Natural killer cell treated with Interleukin-12 subunit alpha and Interleukin-12 subunit beta and Interleukin-15 and Interleukin-18, amount 100 ng/mL, for 72 hours (primary cell): Measurements from ENCODE around the gene STAU1. TPM values are rescaled to one million over a fixed set of nuclear protein-coding genes. Genes with fewer than 3 reads are reported as not detected.
"Not testable (repeated sequence)": the region's sequence is repeated elsewhere in the genome, so short reads cannot be mapped to it uniquely, and the experiment has no call there.

Source experiments
- ATAC-seq, 2 donors: fragments of 150-1000 bp; cut with Tn5 transposase in 1 of 2; sonication (Bioruptor Pico), chemical (Tn5 transposase) in 1 of 2; 2 replicates each; pipeline ENCODE4 v1.10.0; 2021
- DNase-seq: peaks from one replicate; pipeline ENCODE4 v3.0.0; 2022; ENCODE audit warnings: low spot score
- H3K27ac Mint-ChIP-seq, 2 donors: 1 replicate in 1 of 2; 2 replicates in 1 of 2; pipeline ENCODE4 v1.8.0; 2022; ENCODE audit warnings: mixed read lengths in 2 of 2, mild to moderate bottlenecking in 1 of 2, moderate library complexity in 1 of 2
- H3K27me3 Mint-ChIP-seq, 2 donors: 1 replicate in 1 of 2; 2 replicates in 1 of 2; pipeline ENCODE4 v1.8.0; 2022; ENCODE audit warnings: mixed read lengths in 2 of 2
- H3K36me3 Mint-ChIP-seq: one replicate; pipeline ENCODE4 v1.8.0; 2022; ENCODE audit warnings: mixed read lengths
- H3K4me1 Mint-ChIP-seq, 2 donors: 1 replicate in 1 of 2; 2 replicates in 1 of 2; pipeline ENCODE4 v1.8.0; 2022; ENCODE audit warnings: low read depth in 2 of 2, mixed read lengths in 2 of 2, mild to moderate bottlenecking in 1 of 2
- H3K4me3 Mint-ChIP-seq: one replicate; pipeline ENCODE4 v1.8.0; 2022; ENCODE audit warnings: mixed read lengths
- H3K9me3 Mint-ChIP-seq: 2 replicates; pipeline ENCODE4 v1.8.0; 2022; ENCODE audit warnings: mixed read lengths
- total RNA-seq, 2 donors: library from RNA; stranded (reverse); gene quantifications; one replicate each; pipeline ENCODE4 v1.2.3, GENCODE V29; 2022

Gene STAU1
- total RNA-seq, 2 donors from 2014 or later: 77.7 to 86.4 TPM

- ATAC-seq (no peak), DNase-seq (no peak)
- Mint-ChIP-seq H3K4me1 (peaks cover 35 to 60% of the 10 kb centered on the region in 2 donors), H3K9me3 (no peaks in the 10 kb centered on the region), H3K27me3 (peaks cover 0 to 2% of the 10 kb centered on the region in 2 donors), H3K4me3 (peak overlapping the region; percentile 32), H3K36me3 (peaks cover 7% of the 10 kb centered on the region), H3K27ac (peak overlapping the region; percentile 58 to 82)
Observed at GRCh38 chr20:49185071-49185761, 2.9 kb downstream of the STAU1 start.

DNA sequence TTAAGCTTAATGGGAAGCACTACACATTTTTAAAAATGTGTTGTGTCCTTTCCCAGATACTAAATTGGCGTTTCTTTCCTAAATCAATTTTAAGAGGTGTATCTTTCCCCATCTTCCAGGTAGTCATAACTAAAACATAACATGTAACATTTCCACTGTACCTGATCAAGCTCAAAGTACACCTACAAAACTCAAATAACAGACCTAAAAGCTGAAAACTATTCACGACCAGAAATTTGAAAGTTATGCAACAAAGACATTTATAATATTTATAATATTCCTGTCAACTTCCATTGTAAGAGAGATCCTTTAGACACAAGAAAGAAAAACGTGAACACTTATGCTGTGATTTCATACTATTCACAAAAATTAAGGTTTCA lies 3.5 kb downstream of the STAU1 start:
- no peak overlapping the region for H3K4me3 Mint-ChIP-seq

DNA sequence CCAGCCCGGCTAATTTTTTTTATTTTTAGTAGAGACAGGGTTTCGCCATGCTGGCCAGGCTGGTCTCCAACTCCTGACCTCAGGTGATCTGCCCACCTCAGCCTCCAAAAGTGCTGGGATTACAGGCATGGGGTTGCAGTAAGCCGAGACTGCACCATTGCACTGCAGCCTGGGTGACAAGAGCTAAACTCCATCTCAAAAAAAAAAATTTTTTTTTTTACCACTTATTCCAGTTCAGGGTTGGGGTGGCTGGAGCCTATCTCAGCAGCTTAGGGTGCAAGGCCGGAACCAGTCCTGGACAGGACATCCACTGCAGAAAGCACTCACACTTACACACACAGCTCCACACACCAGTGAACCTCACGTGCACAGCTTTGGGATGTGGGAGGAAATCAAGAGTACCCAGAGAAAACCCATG lies 4.0 kb downstream of the STAU1 start:
- ATAC-seq, H3K4me3 Mint-ChIP-seq, H3K27ac Mint-ChIP-seq, H3K27me3 Mint-ChIP-seq, DNase-seq, H3K9me3 Mint-ChIP-seq, H3K36me3 Mint-ChIP-seq: not testable (repeated sequence)
- peaks cover 41 to 64% of the 10 kb centered on the region in 2 donors for H3K4me1 Mint-ChIP-seq

More for the DNA sequence above, 3.5 kb downstream of the STAU1 start:
- Mint-ChIP-seq H3K36me3 (peaks cover 7% of the 10 kb centered on the region), H3K27ac (peak overlapping the region; percentile 58 to 82), H3K4me1 (peaks cover 37 to 61% of the 10 kb centered on the region in 2 donors), H3K27me3 (peaks cover 0 to under 1% of the 10 kb centered on the region in 2 donors), H3K9me3 (no peaks in the 10 kb centered on the region)
- DNase-seq: no peak
- no peak for ATAC-seq

DNA sequence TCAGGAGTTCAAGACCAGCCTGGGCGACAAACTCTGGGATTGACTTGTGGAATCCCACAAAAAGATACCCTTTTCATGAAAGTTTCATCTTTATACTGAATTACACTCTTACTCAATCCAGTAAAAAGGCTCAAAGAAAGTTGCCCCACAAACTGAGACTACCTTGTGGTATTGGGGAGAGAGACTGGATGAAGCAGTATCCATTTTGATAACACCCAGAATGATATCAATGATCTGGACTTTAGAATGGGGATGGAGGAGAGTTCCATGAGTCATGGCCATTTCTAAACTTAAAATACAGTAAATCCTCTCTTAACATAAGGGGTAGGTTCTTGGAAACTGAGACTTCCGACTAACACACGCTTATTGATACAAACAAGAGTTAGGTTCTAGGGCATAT lies 4.7 kb downstream of the STAU1 start:
- no peak for DNase-seq
- H3K9me3 Mint-ChIP-seq: no peaks in the 10 kb centered on the region
- peak overlapping the region in 1 of 2 donors; percentile 21 for H3K27ac Mint-ChIP-seq
- H3K36me3 Mint-ChIP-seq: peaks cover 7% of the 10 kb centered on the region
- no peak for ATAC-seq
- no peaks in the 10 kb centered on the region for H3K27me3 Mint-ChIP-seq
- H3K4me1 Mint-ChIP-seq: peaks cover 38 to 60% of the 10 kb centered on the region in 2 donors
- no peak overlapping the region for H3K4me3 Mint-ChIP-seq

GRCh38 chr20:49181265-49181877 lies 6.8 kb downstream of the STAU1 start:
- no peak for ATAC-seq
- no peaks in the 10 kb centered on the region for H3K9me3 Mint-ChIP-seq
- no peak for DNase-seq
- no peak overlapping the region for H3K4me3 Mint-ChIP-seq
- no peaks in the 10 kb centered on the region for H3K36me3 Mint-ChIP-seq
- H3K27ac Mint-ChIP-seq: no peak overlapping the region
- no peaks in the 10 kb centered on the region for H3K27me3 Mint-ChIP-seq
- peaks cover 34 to 47% of the 10 kb centered on the region in 2 donors for H3K4me1 Mint-ChIP-seq

- ATAC-seq: no peak
Observed at GRCh38 chr20:49179368-49180277, 8.5 kb downstream of the STAU1 start.

DNA sequence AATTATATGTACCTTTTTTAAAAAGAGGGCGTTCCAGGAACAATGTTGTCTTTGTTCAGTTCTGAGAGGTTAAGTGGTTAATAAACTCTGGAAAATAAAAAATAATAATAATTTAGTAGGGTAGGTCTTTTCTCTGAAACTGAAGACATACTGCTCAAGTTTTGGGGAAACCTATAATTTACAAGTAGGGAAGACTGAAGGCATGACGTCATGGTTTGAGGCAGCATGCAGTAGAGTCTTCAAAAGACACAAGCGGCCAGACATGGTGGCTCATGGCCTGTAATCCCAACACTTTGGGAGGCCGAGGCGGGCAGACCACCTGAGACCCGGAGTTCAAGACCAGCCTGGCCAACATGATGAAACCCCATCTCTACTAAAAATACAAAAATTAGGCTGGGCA lies 14.0 kb downstream of the STAU1 start:
- no peaks in the 10 kb centered on the region for H3K9me3 Mint-ChIP-seq
- no peak overlapping the region for H3K4me3 Mint-ChIP-seq
- peaks cover 9% of the 10 kb centered on the region for H3K36me3 Mint-ChIP-seq
- no peak overlapping the region for H3K27ac Mint-ChIP-seq
- H3K4me1 Mint-ChIP-seq: peaks cover 18% of the 10 kb centered on the region in 2 donors
- no peaks in the 10 kb centered on the region for H3K27me3 Mint-ChIP-seq
- ATAC-seq: no peak
- no peak for DNase-seq

More at GRCh38 chr20:49179368-49180277, 8.5 kb downstream of the STAU1 start:
- H3K36me3 Mint-ChIP-seq: no peaks in the 10 kb centered on the region
- H3K4me1 Mint-ChIP-seq: peaks cover 27 to 34% of the 10 kb centered on the region in 2 donors
- peak overlapping the region; percentile 53 to 61 for H3K27ac Mint-ChIP-seq
- H3K9me3 Mint-ChIP-seq: no peaks in the 10 kb centered on the region
- no peak for DNase-seq
- H3K27me3 Mint-ChIP-seq: no peaks in the 10 kb centered on the region
- H3K4me3 Mint-ChIP-seq: no peak overlapping the region

GRCh38 chr20:49172413-49172812 lies 15.7 kb downstream of the STAU1 start:
- DNase-seq (no peak), ATAC-seq (no peak)
- Mint-ChIP-seq H3K27me3 (no peaks in the 10 kb centered on the region), H3K27ac (peak overlapping the region; percentile 35 to 74), H3K4me3 (no peak overlapping the region), H3K36me3 (peaks cover 9% of the 10 kb centered on the region), H3K4me1 (peaks cover 23 to 25% of the 10 kb centered on the region in 2 donors), H3K9me3 (no peaks in the 10 kb centered on the region)

GRCh38 chr20:49171909-49172308 lies 16.2 kb downstream of the STAU1 start:
- no peak for ATAC-seq
- no peaks in the 10 kb centered on the region for H3K9me3 Mint-ChIP-seq
- peak overlapping the region; percentile 35 to 74 for H3K27ac Mint-ChIP-seq
- H3K36me3 Mint-ChIP-seq: peaks cover 9% of the 10 kb centered on the region
- DNase-seq: no peak
- H3K27me3 Mint-ChIP-seq: no peaks in the 10 kb centered on the region
- peaks cover 28% of the 10 kb centered on the region in 2 donors for H3K4me1 Mint-ChIP-seq
- no peak overlapping the region for H3K4me3 Mint-ChIP-seq

GRCh38 chr20:49170714-49171113 lies 17.4 kb downstream of the STAU1 start:
- no peaks in the 10 kb centered on the region for H3K27me3 Mint-ChIP-seq
- no peaks in the 10 kb centered on the region for H3K9me3 Mint-ChIP-seq
- ATAC-seq (no peak), DNase-seq (no peak)
- H3K4me3 Mint-ChIP-seq: no peak overlapping the region
- H3K4me1 Mint-ChIP-seq: peaks cover 39 to 40% of the 10 kb centered on the region in 2 donors
- peaks cover 13% of the 10 kb centered on the region for H3K36me3 Mint-ChIP-seq
- no peak overlapping the region for H3K27ac Mint-ChIP-seq

- DNase-seq (no peak), ATAC-seq (no peak)
- Mint-ChIP-seq H3K36me3 (peaks cover 15% of the 10 kb centered on the region), H3K27ac (no peak overlapping the region), H3K9me3 (no peaks in the 10 kb centered on the region), H3K4me3 (no peak overlapping the region), H3K27me3 (no peaks in the 10 kb centered on the region), H3K4me1 (peaks cover 41% of the 10 kb centered on the region in 2 donors)
Observed at GRCh38 chr20:49169547-49169946, 18.6 kb downstream of the STAU1 start.

DNA sequence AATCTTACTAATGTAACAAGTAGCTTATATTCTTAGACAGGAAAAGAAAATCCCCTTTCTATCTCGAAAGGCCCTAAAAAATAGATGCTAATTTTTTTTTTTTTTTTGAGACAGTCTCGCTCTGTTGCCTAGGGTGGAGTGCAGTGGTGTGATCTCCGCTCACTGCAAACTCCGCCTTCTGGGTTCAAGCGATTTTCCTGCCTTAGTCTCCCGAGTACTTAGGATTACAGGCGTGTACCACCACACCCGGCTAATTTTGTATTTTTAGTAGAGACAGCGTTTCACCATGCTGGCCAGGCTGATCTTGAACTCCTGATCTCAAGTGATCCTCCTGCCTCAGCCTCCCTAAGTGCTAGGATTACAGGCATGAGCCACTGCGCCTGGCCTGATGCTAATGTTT lies 19.3 kb downstream of the STAU1 start:
- not testable (repeated sequence) for ATAC-seq

DNA sequence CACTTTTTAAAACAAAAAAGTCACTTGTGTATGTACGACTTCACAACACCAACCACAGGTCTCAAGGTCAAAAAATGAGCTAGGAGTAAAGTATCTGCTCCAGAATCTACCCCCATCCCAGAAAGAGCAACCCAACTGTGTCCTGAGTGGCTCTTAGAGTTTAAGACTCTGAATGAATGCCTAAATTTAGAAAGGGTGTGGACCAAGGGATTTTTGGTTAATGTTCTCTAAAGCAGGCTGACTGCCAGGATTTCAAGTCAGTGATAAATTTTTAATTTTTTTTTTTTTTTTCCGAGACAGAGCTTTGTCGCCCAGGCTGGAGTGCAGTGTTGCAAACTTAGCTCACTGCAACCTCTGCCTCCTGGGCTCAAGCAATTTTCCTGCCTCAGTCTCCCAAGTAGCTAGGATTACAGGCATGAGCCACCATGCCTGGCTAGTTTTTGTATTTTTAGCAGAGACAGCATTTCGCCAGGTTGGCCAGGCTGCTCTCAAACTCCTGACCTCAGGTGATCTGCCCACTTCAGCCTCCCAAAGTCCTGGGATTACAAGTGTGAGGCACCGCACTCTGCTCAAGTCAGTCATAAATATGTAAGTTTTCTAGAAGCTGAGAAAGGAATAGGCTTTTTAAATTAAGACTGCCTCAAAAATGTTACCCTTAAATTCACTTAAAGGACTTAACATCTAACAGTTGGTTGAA lies 20.2 kb downstream of the STAU1 start:
- Mint-ChIP-seq H3K36me3 (peaks cover 15% of the 10 kb centered on the region), H3K4me1 (peaks cover 41% of the 10 kb centered on the region in 2 donors), H3K27me3 (no peaks in the 10 kb centered on the region), H3K4me3 (peak overlapping the region; percentile 60), H3K27ac (peak overlapping the region; percentile 74 to 75), H3K9me3 (no peaks in the 10 kb centered on the region)
- no peak for DNase-seq
- ATAC-seq: no peak

More for the DNA sequence above, 19.3 kb downstream of the STAU1 start:
- H3K27ac Mint-ChIP-seq, H3K4me3 Mint-ChIP-seq, DNase-seq, H3K27me3 Mint-ChIP-seq, H3K9me3 Mint-ChIP-seq: not testable (repeated sequence)
- H3K36me3 Mint-ChIP-seq: peaks cover 15% of the 10 kb centered on the region
- H3K4me1 Mint-ChIP-seq: peaks cover 41% of the 10 kb centered on the region in 2 donors
